ENCODE data around the gene INO80B.
A peak's percentile ranks its signal among the peaks of the same experiment; 100 is the strongest.

Gene INO80B

GRCh38 chr2:74454654-74455511, at the start of gene INO80B:
TSS of gene INO80B (plus strand) at chr2:74455087. CDS start at chr2:74455117, 30 bp downstream.
- peak; percentile 93 to 97 (median 96) for DNase-seq

- DNase-seq = no peak
These were observed 48.9 kb upstream of the INO80B start for GRCh38 chr2:74406035-74406434.

GRCh38 chr2:74407682-74408081, 47.2 kb upstream of the INO80B start:
- no peak for DNase-seq

- no peak for DNase-seq
These were observed 41.7 kb upstream of the INO80B start for GRCh38 chr2:74413001-74413698.

- DNase-seq = no peak
These were observed 40.4 kb upstream of the INO80B start for GRCh38 chr2:74414441-74414840.

- peak in 4 of 6 experiments; percentile 18 to 36 (median 26) for DNase-seq
These were observed 39.8 kb upstream of the INO80B start for GRCh38 chr2:74414881-74415761.

GRCh38 chr2:74415762-74416395, 39.0 kb upstream of the INO80B start:
- peak in 2 of 6 experiments; percentile 9 to 12 for DNase-seq

GRCh38 chr2:74416778-74417177, 38.1 kb upstream of the INO80B start:
- peak in 1 of 6 experiments; percentile 29 for DNase-seq

GRCh38 chr2:74417197-74417596, 37.7 kb upstream of the INO80B start:
- no peak for DNase-seq

GRCh38 chr2:74417763-74418162, 37.1 kb upstream of the INO80B start:
- DNase-seq = no peak

- no peak for DNase-seq
These were observed 36.6 kb upstream of the INO80B start for GRCh38 chr2:74418312-74418711.

GRCh38 chr2:74419345-74419744, 35.5 kb upstream of the INO80B start:
- DNase-seq = no peak

- DNase-seq = peak in 3 of 6 experiments; percentile 32 to 53 (median 42)
These were observed 34.9 kb upstream of the INO80B start for GRCh38 chr2:74420006-74420405.

- peak in 4 of 6 experiments; percentile 7 to 58 (median 22) for DNase-seq
These were observed 34.3 kb upstream of the INO80B start for GRCh38 chr2:74420443-74421103.

- DNase-seq = peak; percentile 85 to 92 (median 89)
These were observed 33.5 kb upstream of the INO80B start, which contains the start of the genes C2orf81 and WDR54 for GRCh38 chr2:74421221-74421870. TSS of gene C2orf81 (minus strand) at chr2:74421619. CDS start at chr2:74421560, 59 bp downstream. TSS of gene WDR54 (plus strand) at chr2:74421730. CDS start at chr2:74422154, 424 bp downstream.

GRCh38 chr2:74423231-74424095, 31.4 kb upstream of the INO80B start:
- DNase-seq = no peak

GRCh38 chr2:74424139-74424992, 30.5 kb upstream of the INO80B start:
- DNase-seq = no peak

GRCh38 chr2:74424995-74425406, 29.9 kb upstream of the INO80B start:
- no peak for DNase-seq

- DNase-seq = no peak
These were observed 29.4 kb upstream of the INO80B start for GRCh38 chr2:74425523-74425922.

All from stimulated activated naive CD4-positive, alpha-beta T cell (primary cell).